ENCODE results near the gene RAMAC. TPM values are rescaled to one million over a fixed set of nuclear protein-coding genes. Genes with fewer than 3 reads are reported as not detected.

Gene RAMAC
- total and polyA plus RNA-seq, 2 of the 8 experiments (the other 6 are each of a cell fraction or from before 2014, with no cell fraction given), result 20.7 to 32.9 TPM

DNA sequence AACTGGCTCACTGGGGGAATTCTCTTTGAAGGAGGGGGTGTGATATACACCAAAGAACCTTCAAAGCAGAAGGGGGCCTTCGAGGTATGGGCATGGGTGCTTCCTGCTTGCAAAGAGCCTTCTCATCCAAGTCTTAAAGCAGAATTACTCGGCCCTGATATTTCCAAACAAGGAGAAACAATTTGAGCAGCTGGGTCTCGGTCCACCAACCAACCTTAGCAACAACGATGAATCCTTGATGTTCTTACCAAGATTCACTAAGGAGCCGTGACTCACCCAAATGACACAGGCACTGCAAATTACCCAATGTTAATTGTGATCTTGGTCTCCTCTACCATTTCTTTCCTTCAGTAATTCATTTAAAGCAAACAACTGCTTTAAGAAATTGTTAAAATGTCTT lies 41.2 kb upstream of the RAMAC start (continued):
- TF ChIP-seq HDAC6 (IDR thresholded peaks at IDR 0.05; ENCODE audit: low read depth, low read length), result no peak
- no peak for TF ChIP-seq CTCF (IDR thresholded peaks at IDR 0.05; ENCODE audit: control extremely low read depth in 1 of 3, insufficient read depth in 1 of 3, low read depth in 1 of 3, low read length in 3 of 3)
